Cardiac septum (tissue), 1 donor: ENCODE measurements around the gene ZSCAN9. TPM values are rescaled to one million over a fixed set of nuclear protein-coding genes. Genes with fewer than 3 reads are reported as not detected.
A peak's percentile ranks its signal among the peaks of the same experiment; 100 is the strongest.

Experiments used
- DNase-seq: peaks from one replicate; pipeline ENCODE4 v3.0.0-alpha.2; 2020; ENCODE audit warnings: low spot score
- intact Hi-C: fragments of 100-400 bp; cut with DNase I; formaldehyde crosslinking; loops from one replicate; pipeline ENCODE4 v1.14.0; 2022
- total RNA-seq: library from RNA; stranded (reverse); fragmentation: NEBNext Ultra II Directional; extraction: Animal tissue kit (Norgen Biotek cat#: 25700); gene quantifications from one replicate; pipeline ENCODE4 v1.2.1, GENCODE V29; 2021
- donor health status: DM: no; HTN: no; CAD: no.

The ZSCAN9 gene
- total RNA-seq, 1 donor from 2014 or later, result 8.4 TPM

DNA sequence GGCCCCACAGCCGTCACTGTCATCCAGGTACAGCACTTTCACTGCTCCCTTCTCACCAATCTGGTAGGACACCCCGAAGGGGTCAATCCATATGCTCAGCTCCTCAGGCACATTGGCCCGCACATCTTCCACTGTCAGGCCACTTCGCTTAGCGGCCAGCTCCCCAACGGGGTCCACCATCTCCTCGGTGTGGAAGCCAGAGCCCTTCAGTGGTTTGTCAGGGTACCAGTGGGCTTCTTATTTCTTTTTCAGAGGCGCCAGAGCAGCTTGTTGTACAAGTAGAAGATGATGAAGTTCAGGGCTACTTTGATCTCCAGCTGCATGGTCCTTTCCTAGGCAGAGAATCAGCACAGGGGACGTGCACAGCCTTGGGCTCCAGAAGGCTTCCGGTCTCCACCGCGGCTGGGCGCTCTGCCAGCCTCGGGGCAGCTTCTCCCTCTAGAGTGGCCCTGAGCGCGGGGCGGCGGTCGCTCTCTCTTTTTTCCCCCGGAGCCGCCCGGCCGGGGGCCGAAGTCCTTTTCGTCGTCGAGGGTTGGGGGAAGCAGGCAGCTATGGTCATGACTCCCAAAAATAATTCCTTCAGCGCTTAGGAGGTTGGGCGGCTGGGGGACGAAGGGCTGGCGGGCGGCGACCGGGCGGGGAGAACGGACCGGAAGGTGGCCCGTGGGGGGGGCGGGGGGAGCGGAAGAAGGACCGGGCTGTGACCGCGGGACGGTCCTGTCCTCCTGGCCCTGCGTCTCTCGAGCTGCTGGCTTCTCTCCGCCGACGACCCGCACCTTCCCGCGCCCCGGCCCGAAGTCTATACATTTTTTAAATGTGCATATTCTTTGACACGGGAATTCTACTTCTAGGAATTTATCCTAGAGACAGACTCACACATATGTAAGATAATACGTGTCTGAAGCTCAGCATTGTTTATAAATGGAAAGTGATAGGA lies 6.5 kb upstream of the ZSCAN9 start:
- DNase-seq, result peak; percentile 89
- intact Hi-C loops, result loop anchor here (2.0 kb wide), 1 partner anchor 34 kb away; the partner anchor contains the start of gene ZKSCAN4

DNA sequence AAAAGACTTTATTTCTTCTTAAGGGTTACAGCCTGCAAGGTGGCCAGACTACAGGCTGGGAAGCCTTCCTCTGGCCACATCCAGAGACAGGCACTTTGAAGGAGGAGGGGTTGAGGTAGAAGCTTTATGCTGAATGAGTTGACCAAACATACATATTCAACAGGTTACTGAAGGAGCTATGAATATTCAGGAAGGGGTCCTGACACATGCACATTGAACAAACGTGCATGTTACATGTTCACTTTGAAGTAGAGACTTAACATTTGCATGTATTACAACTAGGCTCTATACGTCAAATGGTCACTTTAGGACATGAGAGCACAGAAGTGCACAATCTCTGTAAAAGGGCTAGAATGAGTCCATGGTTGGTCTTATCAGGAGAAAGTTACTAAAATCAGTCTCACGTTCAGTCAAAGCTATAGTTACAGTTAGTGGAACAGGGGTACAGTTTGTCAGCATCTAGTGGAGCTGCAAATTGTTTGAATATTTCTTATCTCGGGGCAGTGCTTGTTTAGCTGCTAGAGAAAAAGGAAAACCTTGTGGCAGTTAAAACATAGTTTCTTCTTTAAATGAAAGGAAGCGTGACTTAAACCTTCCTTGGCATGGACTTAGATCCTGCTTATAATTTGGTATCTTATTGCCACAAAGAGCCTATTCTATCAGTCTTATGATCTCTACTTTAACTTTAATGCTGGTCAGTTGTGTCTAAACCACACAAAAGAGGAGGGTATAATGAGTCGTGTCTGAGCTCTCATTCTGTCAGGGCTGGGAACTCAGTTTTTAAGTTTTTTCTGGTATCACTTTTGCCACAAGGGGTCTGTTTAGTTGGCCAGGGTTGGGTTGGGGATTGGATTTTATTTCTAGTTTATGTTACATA lies 4.6 kb upstream of the ZSCAN9 start:
- DNase-seq, result no peak
- intact Hi-C loops, result loop anchor here (10.0 kb wide), 1 partner anchor 134 kb away; no protein-coding TSS in a partner anchor

DNA sequence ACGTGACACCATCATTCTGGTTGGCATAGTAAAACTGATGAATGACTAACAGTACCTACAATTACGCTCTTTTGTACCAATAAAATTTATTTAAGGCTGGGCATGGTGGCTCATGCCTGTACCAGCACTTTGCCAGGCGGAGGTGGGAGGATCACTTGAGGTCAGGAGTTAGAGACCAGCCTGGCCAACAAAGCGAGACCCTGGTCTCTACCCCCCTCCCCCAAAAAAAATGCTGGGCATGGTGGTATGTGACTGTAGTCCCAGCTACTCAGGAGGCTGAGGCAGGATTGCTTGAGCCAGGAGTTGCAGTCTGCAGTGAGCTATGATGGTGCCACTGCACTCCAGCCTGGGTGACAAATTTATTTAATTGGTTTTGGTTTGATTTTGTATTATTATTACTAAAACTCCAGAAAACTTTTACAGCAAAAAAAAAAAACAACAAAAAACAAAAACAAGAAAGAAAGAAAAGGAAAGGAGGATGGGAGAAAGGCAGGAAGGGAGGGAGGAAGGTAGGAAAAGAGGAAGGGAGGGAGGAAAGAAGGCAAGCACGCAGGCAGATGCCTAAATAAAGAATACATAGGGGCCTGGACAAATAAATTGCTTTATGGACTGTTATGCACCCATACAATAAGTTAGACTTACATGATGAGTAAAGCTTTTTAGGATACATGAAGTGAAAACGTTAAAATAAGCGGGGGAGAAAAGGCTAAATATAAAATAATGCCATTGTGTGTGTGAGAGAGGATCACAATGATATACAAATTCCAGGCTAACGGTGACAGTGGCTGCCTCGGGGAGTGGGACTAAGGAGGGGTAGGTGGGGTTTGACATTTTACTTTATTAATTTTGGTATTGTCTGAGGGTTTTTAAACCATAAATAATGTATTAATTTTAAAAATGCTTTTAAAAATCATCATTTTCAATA lies 682 bp upstream of the ZSCAN9 start:
- no peak for DNase-seq
- intact Hi-C loops, result loop anchor here (2.0 to 10.0 kb wide), 2 partner anchors 84 to 130 kb away; partner anchors contain the start of gene ZKSCAN8

DNA sequence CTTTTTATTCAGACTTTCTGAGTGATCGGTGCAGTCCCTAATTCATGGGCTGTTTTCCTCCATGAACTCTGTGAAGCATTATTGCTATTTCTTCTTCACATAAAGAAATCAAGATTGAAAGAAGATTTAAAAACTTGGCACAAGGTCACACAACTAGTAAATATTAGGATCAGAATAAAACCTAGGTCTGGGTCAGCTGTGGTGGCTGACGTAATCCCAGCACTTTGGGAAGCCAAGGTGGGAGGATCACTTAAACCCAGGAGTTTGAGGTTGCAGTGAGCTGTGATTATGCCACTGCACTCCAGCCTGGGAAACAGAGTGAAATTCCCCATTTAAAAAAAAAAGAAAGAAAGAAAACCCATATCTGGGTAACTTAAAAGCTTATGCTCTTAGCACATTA lies 1.4 kb downstream of the ZSCAN9 start:
- intact Hi-C loops, result loop anchor here (10.0 kb wide), 1 partner anchor 128 kb away; no protein-coding TSS in a partner anchor
- no peak for DNase-seq

DNA sequence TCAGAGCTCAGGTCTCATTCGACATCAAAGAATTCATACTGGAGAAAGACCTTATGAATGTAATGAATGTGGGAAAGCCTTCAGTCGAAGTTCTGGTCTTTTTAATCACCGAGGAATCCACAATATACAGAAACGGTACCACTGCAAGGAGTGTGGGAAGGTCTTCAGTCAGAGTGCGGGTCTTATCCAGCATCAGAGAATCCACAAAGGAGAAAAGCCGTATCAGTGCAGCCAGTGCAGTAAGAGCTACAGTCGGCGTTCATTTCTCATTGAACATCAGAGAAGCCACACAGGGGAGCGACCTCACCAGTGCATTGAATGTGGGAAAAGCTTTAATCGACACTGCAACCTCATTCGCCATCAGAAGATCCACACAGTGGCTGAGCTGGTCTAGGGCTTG lies 7.7 kb downstream of the ZSCAN9 start:
- intact Hi-C loops, result no loop called here
- no peak for DNase-seq

DNA sequence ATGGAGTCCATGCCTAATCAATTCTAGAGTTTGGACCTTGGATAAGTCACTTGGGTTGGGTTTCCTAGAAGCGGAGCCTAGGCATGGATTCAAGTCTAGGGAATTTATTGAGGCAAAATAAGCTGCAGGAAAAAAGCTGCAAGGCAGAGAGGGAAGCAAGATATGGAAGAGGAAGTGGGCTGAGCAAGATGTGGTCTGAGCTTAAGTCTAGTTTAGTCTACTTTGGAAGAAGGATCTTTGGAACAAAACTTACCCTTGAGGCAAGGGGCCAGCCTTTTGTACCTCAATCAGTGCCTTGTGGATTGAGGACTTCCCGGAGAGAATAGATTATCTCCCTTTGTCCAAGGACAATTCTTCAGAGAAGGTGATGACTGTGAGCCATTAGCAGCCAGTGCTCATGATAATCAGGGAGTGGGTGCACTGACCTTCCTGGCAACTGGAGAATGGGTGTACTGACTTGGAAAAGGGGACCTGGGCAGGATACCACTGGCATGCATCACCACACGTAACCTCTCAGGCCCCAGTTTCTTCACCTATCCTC lies 10.9 kb downstream of the ZSCAN9 start:
- intact Hi-C loops, result no loop called here
- DNase-seq, result no peak

DNA sequence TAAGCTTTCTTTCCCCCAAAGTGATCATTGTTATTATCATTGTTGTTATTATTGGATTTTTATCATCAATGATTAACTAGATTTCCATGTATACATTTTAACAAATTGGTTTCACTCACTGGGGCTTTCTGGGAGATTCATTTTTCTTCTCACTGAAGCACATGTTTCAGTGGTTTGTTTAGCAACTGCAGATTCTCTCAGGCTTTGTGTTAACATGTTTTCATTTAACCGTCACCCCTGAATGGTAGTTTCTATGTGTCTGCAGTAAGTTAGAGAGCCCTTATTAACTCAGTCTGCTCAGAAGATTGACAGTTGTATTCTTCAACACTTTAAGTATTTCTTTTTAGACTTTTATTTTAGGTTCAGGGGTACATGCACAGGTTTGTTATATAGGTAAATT lies 14.6 kb downstream of the ZSCAN9 start:
- intact Hi-C loops, result no loop called here
- DNase-seq, result no peak

DNA sequence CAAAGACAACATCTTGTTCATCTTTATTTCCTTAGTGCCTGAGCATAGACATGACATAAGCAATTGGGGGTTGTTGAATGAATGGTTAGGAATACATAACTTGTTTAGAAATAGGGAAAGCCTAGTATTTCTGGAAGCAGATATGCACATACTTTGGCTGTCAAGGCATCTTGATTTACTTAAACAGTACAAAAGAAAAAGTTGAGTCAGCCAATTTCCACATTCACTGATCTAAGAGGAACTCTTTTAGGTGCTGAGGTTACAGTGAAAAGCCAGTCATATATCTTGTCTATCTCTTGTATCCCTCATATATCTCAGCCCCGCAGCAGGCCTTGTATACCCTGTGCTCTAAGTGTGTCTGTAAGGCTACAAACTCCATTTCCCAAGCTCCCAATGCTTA lies 15.4 kb downstream of the ZSCAN9 start:
- DNase-seq, result no peak
- intact Hi-C loops, result no loop called here

DNA sequence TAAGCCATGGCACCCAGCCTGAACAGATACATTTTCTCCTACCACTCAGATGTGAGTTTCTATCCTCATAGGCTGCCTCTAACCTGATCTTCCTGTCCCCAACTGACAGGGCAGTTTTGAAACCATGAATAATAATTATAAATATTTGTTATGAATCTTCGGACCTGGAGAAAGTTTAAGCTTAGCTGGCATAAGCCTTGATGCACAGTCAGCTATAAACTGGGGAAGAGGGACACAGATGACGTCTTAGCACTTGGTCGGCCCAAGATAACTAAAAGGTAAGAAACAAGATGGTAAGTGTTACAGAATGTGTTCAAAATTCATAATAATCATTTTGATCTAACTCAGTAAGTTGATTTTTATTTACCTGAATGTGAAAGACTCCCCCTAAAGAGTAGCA lies 18.9 kb downstream of the ZSCAN9 start:
- DNase-seq, result no peak
- intact Hi-C loops, result no loop called here

DNA sequence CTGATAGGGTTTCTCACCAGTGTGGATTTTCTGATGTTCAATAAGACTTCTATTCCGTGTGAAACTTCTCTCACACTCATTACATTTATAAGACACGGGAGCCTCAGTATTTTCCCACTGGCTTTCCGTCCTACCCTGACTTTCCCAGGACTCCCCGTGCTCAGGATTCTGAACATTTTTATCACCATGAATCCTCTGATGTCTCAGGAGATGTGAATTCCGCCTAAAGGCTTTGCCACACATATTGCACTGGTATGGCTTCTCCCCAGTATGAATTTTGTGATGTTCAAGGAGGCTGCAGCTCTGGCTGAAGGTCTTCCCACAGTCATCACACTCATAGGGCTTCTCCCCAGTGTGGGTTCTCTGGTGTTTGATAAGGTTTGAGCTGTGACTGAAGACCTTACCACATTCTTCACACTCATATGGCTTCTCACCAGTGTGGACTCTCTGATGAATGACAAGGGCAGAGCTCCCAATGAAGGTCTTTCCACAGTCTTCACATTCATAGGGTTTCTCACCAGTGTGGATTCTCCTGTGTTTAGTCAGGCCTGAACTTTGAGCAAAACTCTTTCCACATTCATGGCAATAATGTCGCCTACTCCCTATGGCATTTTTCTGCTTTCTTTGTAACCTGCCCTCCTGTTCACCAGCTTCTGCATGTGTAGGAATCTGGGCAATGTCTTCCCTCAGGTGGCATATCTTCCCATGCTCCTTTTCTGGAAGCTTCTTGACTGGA lies 20.3 kb downstream of the ZSCAN9 start:
- intact Hi-C loops, result no loop called here
- DNase-seq, result no peak

DNA sequence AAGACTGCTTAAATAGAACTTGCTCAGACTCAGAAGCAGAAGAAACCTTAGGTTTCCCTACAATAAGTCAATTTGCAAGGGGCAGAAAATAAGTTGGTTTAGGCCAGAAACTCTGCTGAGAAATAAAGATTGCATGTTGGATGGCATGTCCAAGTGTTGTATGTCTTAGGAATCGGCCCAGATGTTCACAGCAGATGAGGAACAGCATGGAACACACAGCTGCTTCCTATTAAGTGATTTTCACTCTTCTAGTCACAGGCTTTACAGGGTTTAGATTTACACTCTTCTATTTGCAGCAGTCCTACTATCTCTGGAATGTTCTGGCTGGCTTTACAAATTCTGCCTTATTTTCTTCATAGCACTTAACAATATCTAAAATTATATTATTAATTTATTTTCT lies 23.8 kb downstream of the ZSCAN9 start:
- no peak for DNase-seq
- intact Hi-C loops, result no loop called here

DNA sequence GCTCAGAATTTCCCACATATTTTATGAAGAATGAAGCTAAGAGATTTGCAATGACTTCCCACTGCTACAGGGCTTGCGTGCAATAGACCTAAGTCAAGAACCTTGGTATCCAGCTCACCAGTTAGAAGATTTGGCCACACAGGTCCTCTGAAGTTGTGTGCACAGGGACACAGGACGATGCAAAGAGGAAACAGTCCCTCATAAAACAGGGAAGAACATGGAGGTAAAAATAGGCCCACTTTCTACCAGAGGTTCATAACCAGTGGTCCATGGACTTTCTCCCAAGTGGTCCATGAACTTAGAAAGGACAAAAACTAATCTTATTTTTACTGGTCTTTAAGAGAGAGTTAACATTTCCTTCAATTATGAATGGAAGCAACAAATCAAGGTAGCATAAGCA lies 25.7 kb downstream of the ZSCAN9 start:
- no peak for DNase-seq
- intact Hi-C loops, result loop anchor here (5.0 to 10.0 kb wide), 2 partner anchors 107 to 116 kb away; no protein-coding TSS in a partner anchor

DNA sequence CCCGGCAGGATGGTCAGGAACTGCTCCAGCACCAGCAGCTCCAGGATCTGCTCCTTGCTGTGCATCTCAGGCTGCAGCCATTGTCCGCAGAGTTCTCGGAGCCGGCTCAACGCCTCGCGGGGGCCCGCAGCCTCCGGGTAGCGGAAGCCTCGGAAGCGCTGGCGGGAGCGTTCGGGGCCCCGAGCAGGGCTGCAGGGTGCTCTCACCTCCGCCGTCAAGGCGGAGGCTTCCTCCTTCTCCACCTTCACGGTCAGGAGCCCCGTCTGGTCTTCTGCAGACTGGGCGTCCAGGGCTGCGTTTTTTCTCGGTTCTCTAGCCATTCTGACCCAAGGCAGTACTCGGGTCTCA lies 26.6 kb downstream of the ZSCAN9 start:
- no peak for DNase-seq
- intact Hi-C loops, result loop anchor here (2.0 to 10.0 kb wide), 3 partner anchors 33 to 117 kb away; no protein-coding TSS in a partner anchor

DNA sequence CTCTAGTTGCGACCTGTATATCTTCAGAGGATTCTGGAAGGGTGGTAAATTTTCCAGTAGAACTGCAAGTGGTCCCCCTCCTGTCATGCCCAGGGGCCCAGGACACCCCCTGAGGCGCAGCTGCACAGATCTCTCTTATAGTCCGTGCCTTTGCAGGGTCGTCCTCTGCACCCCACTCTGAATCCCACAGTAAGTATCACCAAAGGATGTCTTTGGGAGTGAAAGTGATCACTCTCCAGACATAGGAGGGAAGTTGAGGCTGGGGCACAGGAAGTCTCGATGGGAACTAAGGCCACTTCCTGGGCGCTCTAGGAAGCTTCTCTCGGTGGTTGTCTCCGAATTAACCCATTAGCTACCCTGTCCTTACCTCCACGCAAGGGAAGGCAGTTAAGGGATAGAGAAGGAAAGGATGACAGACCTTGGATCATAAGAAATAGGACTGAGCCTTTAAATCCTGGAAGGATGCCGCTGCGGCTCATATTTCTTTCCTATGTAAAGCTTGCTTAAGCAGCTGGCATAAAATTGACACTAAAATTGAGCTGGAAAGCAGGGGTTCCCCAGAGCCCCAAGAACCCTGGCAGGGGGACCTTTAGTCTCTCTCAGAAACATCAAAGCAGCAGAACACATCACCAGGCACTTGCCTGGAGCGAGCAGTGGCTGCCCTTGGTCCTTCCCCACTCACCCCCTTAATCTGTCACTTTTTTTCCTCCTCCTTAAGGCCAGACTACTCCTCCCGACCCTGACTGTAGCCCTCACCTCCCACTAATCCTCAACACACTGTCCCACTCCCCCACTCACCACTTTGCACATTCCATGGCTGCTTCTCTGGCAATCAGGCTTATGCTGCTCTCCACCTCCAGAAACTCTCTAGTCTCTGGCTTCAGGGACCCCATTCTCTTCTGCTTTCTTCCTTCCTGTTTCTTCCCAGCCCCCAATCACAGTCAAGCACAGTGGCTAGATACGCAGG lies 27.2 kb downstream of the ZSCAN9 start, which contains the start of gene ZKSCAN4:
ZKSCAN4 (minus strand) TSS at position 261 of the 967 bp plus-strand sequence. CDS start 289 bp downstream, outside the sequence.
- DNase-seq, result peak; percentile 83
- intact Hi-C loops, result loop anchor here (2.0 to 10.0 kb wide), 3 partner anchors 33 to 117 kb away; no protein-coding TSS in a partner anchor

DNA sequence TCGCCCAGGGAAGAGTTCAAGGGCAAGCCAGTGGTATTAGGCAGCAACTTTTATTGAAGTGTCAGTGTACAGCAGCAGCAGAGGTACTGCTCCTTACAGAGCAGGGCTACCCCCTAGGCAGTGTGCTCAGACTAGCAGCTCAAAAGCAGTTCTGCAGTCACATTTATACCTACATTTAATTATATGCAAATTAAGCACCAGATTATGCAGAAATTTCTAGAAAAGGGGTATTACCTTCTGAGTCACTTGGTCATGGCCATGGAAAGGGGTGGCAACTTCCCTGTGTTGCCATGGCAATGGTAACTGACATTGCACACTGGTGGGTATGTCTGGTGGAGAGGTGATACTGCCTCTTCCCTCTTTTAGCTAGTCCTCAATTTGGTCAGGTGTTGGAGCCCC lies 29.0 kb downstream of the ZSCAN9 start:
- intact Hi-C loops, result loop anchor here (5.0 to 10.0 kb wide), 2 partner anchors 103 to 119 kb away; no protein-coding TSS in a partner anchor
- DNase-seq, result no peak

DNA sequence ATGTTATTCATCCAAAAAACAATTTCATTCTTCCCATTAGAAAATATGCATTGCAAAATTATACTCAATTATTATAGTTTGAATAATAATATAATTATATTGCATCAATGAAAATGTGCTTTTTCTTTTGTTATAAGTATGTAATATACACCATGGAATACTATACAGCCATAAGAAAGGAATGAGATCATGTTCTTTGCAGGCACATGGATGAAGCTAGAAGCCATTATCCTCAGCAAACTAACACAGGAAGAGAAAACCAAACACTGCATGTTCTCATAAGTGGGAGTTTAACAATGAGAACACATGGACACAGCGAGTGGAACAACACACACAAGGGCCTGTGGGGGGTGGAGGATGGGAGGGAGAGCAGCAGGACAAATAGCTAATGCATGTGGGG lies 32.0 kb downstream of the ZSCAN9 start:
- intact Hi-C loops, result loop anchor here (10.0 kb wide), 1 partner anchor 122 kb away; no protein-coding TSS in a partner anchor
- no peak for DNase-seq
